HG02885 (cell line): ENCODE data around the gene PTPRD.
A peak's percentile ranks its signal among the peaks of the same experiment; 100 is the strongest.
"Not testable (repeated sequence)": the region's sequence is repeated elsewhere in the genome, so short reads cannot be mapped to it uniquely, and the experiment has no call there.

ENCODE experiments used
- ATAC-seq: cut with Tn5 transposase; IDR thresholded peaks from one replicate; pipeline ENCODE4 v1.9.1; 2021; ENCODE audit warnings: mild to moderate bottlenecking; ENCODE audit not compliant: unreplicated experiment, poor library complexity

The PTPRD gene

GRCh38 chr9:9478741-9479140 lies 1134.1 kb downstream of the PTPRD start:
- ATAC-seq, result no peak

GRCh38 chr9:9469271-9469670 lies 1143.5 kb downstream of the PTPRD start:
- ATAC-seq, result no peak

GRCh38 chr9:9441874-9442273 lies 1170.9 kb downstream of the PTPRD start:
- not testable (repeated sequence) for ATAC-seq

- ATAC-seq, result no peak
Measured at GRCh38 chr9:9437641-9438040, 1175.2 kb downstream of the PTPRD start.

- not testable (repeated sequence) for ATAC-seq
Measured at GRCh38 chr9:9426454-9426853, 1186.3 kb downstream of the PTPRD start.

GRCh38 chr9:9412241-9412640 lies 1200.6 kb downstream of the PTPRD start:
- no peak for ATAC-seq

GRCh38 chr9:9410736-9411135 lies 1202.1 kb downstream of the PTPRD start:
- no peak for ATAC-seq

GRCh38 chr9:9399982-9400381 lies 1212.8 kb downstream of the PTPRD start:
- ATAC-seq, result no peak

GRCh38 chr9:9396518-9396917 lies 1216.3 kb downstream of the PTPRD start:
- ATAC-seq, result no peak

- ATAC-seq, result no peak
Measured at GRCh38 chr9:9395539-9395938, 1217.3 kb downstream of the PTPRD start.

GRCh38 chr9:9392755-9393154 lies 1220.0 kb downstream of the PTPRD start:
- no peak for ATAC-seq

- ATAC-seq, result no peak
Measured at GRCh38 chr9:9389904-9390303, 1222.9 kb downstream of the PTPRD start.

GRCh38 chr9:9387511-9388115 lies 1225.2 kb downstream of the PTPRD start:
- no peak for ATAC-seq

GRCh38 chr9:9362332-9362731 lies 1250.5 kb downstream of the PTPRD start:
- no peak for ATAC-seq

GRCh38 chr9:9352877-9353481 lies 1259.8 kb downstream of the PTPRD start:
- peak; percentile 52 for ATAC-seq

GRCh38 chr9:9341203-9341602 lies 1271.6 kb downstream of the PTPRD start:
- ATAC-seq, result no peak

GRCh38 chr9:9337129-9337528 lies 1275.7 kb downstream of the PTPRD start:
- no peak for ATAC-seq

- ATAC-seq, result no peak
Measured at GRCh38 chr9:9326749-9327148, 1286.1 kb downstream of the PTPRD start.

GRCh38 chr9:9319007-9319406 lies 1293.8 kb downstream of the PTPRD start:
- ATAC-seq, result no peak

- ATAC-seq, result not testable (repeated sequence)
Measured at GRCh38 chr9:9310743-9311142, 1302.1 kb downstream of the PTPRD start.

- no peak for ATAC-seq
Measured at GRCh38 chr9:9305600-9305999, 1307.2 kb downstream of the PTPRD start.

GRCh38 chr9:9299134-9299533 lies 1313.7 kb downstream of the PTPRD start:
- no peak for ATAC-seq
